GM03348 (cell line): ENCODE results near the gene NDUFA11.
A peak's percentile ranks its signal among the peaks of the same experiment; 100 is the strongest.
"Not testable (repeated sequence)": the region's sequence is repeated elsewhere in the genome, so short reads cannot be mapped to it uniquely, and the experiment has no call there.

Experiments used
- DNase-seq: peaks from one replicate; pipeline ENCODE4 v3.0.0; 2012; ENCODE audit warnings: low spot score

The NDUFA11 gene

GRCh38 chr19:5890099-5890498 is 13.5 kb downstream of the NDUFA11 start:
- DNase-seq, result no peak

GRCh38 chr19:5889288-5889971 is 14.2 kb downstream of the NDUFA11 start:
- DNase-seq, result peak; percentile 57

- DNase-seq, result not testable (repeated sequence)
Observed at GRCh38 chr19:5884065-5884811, 19.4 kb downstream of the NDUFA11 start.

- DNase-seq, result not testable (repeated sequence)
Observed at GRCh38 chr19:5883157-5883873, 20.3 kb downstream of the NDUFA11 start.

- no peak for DNase-seq
Observed at GRCh38 chr19:5882421-5882968, 21.1 kb downstream of the NDUFA11 start.

- DNase-seq, result no peak
Observed at GRCh38 chr19:5881543-5882299, 21.9 kb downstream of the NDUFA11 start.

- DNase-seq, result peak; percentile 77
Observed at GRCh38 chr19:5880604-5881078, 22.9 kb downstream of the NDUFA11 start.

GRCh38 chr19:5880196-5880595 is 23.4 kb downstream of the NDUFA11 start:
- DNase-seq, result no peak

- DNase-seq, result no peak
Observed at GRCh38 chr19:5877882-5878281, 25.7 kb downstream of the NDUFA11 start.

GRCh38 chr19:5877427-5877826 is 26.2 kb downstream of the NDUFA11 start:
- DNase-seq, result no peak

- DNase-seq, result peak; percentile 63
Observed at GRCh38 chr19:5874496-5874895, 29.1 kb downstream of the NDUFA11 start.

GRCh38 chr19:5873617-5874199 is 29.9 kb downstream of the NDUFA11 start:
- no peak for DNase-seq

- DNase-seq, result no peak
Observed at GRCh38 chr19:5870986-5871394, 32.6 kb downstream of the NDUFA11 start.

GRCh38 chr19:5867201-5868136 is 36.1 kb downstream of the NDUFA11 start:
- DNase-seq, result no peak

GRCh38 chr19:5865772-5866171 is 37.8 kb downstream of the NDUFA11 start:
- no peak for DNase-seq

- DNase-seq, result no peak
Observed at GRCh38 chr19:5864725-5865486, 38.7 kb downstream of the NDUFA11 start.

GRCh38 chr19:5864013-5864720 is 39.4 kb downstream of the NDUFA11 start:
- DNase-seq, result no peak

- no peak for DNase-seq
Observed at GRCh38 chr19:5863030-5863665, 40.4 kb downstream of the NDUFA11 start.
